NCI-H1436 (cell line): ENCODE data around the gene EEF2.

Source experiments
- DNase-seq: peaks from one replicate; lab custom pipeline; 2025; lab: John Stamatoyannopoulos, UW

EEF2 gene

DNA sequence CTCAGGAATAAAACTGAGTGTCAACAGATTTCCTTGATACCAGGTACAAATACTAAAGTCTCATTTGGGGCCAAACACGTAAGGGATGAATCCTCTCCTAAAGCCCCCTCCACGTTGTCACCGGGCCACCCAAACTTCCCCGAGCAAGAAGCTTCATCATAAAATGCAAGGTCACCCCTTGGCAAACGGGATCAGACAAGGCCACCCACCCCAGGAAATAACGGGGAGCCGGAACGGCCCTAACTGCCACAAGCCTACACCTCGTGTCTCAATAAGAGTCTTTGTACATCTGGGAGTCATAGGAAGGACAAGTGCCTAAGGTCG is 717 bp downstream of the EEF2 start:
- DNase-seq: no peak

DNA sequence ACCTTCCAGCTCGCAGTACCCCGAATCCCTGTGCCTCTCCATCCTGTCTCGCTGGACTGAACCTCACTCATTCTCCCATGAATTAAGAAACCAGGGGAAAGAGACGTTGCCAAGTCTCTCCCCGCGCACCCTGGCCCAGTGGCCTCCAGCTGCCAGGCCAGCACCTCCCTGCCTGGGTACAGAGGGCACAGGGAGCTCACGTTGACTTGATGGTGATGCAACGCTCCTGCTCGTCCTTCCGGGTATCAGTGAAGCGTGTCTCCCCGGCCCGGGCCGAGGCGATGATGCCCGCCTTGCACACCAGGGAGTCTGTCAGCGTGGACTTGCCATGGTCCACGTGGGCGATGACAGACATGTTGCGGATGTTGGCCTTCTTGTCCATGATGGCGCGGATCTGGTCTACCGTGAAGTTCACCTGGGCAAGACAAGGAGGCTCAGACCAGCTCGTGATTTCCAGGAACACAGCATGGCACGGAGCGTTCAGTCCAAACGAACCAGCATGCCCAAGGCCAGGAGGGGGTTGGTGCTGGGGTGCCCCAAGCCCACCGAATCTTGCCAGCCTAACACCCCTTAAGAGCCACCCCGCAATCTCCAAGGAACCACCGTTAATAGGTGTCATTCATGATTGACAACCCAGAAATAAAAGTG is 1.2 kb downstream of the EEF2 start:
- DNase-seq: no peak

DNA sequence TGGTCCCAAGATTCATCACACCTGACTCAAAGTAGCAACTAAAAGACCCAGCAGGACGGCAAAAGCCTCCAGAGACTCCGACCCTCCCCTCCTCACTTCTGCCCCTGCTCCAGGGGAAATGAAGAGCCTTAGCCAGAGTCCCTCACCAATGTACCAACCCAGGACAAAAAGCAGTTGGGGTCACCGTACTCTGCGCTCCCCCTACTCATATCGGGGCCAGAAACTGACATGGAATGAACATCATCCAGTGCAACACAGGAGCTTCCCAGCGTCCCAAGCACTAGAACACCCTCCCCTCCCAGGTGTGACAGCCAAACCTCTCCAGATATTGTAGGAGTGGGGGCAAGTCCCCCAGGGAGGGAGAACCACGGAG is 1.7 kb downstream of the EEF2 start:
- no peak for DNase-seq

DNA sequence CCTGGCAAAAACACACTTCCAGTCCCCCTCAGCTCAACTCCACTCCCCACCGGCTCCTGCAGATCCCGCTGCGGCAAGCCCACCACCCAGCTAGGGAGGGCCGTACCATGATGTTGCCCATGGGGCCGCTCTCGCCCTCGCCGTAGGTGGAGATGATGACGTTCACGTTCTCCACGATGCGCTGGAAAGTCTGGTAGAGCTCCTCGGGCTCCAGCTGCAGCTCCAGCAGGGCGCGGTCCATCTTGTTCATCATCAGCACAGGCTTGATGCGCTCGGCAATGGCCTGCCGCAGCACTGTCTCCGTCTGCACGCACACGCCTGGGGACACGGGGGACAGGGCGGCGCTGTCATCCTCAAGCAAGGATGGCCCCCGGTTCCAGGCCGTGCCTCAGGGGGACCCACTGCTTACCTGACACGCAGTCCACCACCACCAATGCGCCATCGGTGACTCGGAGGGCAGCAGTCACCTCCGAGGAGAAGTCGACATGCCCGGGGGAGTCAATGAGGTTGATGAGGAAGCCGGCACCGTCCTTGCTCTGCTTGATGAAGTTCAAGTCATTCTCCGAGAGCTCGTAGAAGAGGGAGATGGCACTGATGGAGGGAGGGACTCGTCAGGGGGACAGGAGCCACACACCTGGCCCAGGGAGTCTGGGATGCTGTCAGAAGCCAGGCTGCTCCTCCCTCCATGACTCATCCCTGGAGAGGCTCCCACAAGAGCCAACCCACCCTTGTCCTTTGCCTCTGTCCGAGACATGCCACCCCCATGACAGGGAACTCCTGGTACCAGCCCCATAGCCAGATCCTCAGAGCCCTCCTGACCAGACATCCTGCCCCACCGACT is 2.3 kb downstream of the EEF2 start:
- DNase-seq: no peak

DNA sequence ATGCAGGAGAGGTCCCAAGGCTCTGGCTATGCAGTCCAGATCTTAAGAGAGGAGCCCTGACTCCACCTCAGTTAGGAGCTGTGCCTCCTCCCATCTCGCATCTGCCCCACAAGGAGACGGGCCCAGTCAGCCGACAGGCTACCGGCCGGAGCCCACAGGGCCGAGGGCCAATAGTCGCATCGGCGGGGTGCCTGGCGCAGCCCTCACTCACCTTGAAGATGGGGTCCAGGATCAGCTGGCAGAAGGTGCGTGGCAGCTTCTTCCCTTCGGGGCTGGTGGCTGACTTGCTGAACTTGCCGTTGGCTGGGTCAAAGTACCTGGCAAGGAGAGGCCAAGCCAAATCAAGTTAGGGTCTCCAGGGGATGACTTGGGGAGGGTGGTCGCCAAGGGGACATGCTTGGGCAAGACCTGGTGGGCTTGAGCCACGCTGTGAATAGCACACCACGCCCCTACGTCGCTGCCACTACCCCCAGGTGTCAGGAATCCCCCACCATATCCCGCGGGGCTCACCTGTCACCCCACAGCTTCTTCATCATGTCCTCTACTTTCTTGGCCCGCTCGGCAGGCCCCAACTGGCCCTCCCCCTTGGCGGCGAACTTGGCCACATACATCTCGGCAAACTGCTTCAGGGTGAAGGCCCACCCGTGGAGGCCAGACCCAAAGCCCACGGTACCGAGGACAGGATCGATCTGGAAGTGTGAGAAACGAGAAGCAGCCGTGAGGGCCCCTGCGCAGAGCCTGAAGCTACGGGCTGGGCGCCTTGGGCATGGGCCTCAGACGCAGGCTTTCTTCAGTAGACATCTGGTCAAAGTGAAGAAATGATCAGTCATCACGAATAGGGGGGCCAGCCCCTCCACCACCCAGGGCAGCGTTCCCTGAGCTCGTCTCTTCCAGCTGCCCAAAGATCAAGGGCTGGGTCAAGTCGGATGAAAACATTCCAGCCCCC is 3.3 kb downstream of the EEF2 start:
- no peak for DNase-seq

DNA sequence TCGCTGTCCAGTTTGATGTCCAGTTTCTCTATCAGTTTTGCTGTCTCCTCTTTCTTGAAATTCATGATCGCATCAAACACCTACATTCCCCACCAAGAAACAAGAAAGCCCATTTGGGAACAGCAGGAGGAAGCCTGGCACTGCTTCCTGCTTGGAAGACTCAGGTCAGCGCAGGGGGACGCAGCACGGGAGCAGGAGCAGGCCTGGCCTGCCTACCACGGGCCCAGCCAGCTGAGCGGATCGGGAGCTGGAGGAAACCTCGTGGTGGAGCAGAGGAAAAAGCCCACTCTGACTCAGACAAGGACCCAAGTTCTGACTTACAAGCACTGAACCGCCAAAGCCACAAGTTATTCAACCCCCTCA is 3.9 kb downstream of the EEF2 start:
- no peak for DNase-seq

DNA sequence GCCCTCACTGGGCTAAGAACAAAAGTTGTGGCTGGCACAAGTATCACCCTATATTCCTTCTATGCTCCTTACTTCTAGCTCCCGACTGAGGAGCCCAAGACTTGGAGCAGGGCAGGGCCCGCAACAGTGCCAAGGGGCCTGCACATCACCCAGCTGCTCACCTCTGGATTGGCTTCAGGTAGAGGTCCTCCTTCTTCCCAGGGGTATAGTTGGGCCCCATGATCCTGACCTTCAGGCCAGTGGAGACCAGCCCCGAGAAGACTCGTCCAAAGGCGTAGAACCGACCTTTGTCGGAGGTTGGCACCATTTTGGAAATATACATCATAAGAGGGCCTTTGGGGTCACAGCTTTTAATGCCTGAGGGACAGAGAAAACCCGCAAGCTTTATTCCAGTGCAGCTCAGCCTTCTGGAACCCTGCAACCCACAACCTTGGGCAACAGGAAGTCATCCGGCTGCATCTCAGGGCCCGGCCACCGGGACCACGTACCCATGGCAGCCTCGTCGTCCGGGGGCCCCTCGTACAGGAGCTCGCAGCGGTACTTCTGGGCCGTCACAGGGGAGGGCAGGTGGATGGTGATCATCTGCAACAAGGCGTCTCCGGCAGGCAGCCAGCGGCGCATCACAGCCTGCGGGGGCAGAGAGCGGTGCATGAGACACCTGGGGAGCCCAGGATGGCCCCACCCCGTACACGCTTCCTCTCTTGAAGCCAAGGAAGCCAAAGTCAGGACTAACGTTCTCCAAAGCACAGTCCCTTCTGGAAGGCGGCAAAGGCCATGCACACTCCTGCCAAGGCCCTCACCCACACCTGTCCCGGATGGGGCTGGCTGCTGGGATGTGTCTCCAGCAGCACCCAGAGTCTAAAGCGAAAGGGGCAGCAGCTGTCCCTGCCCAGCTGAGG is 4.7 kb downstream of the EEF2 start:
- no peak for DNase-seq

DNA sequence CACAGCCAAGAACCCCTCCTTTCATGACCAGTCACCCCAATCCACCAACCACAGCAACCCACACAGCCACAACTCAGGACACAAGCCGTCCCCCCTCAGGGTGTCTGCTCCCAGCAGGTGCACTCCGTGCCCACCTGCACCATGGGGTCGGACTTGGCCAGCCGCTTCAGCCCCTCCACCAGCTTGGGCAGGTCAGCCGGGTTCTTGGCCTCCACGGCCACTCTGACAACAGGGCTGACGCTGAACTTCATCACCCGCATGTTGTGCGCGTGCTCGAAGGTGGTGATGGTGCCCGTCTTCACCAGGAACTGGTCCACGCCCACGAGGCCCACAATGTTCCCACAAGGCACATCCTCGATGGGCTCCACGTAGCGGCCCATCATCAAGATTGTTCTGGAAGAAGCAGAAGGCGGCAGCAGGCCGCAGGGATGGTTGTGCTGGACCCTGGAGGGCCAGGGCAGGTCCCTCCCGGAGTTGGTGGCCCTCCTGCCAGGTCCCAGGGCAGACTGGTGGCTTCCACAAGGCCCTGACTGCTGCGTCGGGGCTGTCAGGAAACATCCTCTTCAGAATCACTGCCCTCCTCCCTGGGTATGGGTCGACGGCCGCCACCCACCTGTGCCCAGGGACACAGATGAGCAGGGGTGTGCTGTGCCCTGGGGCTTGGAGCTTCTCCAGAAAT is 5.5 kb downstream of the EEF2 start:
- no peak for DNase-seq

DNA sequence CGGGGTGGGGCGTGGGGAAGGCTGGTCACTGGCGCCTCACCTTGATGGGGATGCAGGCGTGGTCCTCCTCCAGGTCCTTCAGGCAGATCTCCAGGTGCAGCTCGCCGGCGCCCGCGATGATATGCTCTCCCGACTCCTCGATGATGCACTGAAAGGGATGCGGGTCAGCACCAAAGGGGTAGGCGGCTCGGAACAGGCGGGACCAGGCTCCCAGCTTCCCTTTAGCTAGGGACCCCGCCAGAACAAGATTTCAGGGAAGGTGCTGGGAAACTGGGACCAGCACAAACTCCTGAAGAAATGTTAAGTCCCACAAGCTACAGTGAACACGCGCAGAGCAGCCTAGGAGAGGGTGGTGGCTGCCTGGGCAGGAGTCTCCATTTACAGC is 6.0 kb downstream of the EEF2 start:
- DNase-seq: no peak

DNA sequence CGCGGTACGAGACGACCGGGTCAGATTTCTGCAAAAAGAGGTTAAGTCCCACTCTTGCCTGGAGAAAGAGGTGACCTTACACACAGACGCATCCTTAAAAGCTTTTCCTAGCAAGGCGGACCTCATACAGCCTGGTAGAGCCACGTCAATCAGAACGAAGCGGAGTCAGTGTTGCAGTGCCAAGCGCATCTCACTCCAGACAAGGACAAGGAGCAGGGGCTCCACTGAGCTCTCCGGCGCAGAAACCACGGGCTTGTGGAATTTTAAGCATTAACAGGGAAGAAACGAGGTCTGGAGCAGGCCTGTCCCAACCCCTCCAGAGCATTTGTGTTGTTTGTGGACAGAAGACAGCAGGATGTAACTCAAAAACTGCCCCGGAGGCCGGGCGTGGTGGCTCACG is 7.1 kb downstream of the EEF2 start:
- DNase-seq: no peak

DNA sequence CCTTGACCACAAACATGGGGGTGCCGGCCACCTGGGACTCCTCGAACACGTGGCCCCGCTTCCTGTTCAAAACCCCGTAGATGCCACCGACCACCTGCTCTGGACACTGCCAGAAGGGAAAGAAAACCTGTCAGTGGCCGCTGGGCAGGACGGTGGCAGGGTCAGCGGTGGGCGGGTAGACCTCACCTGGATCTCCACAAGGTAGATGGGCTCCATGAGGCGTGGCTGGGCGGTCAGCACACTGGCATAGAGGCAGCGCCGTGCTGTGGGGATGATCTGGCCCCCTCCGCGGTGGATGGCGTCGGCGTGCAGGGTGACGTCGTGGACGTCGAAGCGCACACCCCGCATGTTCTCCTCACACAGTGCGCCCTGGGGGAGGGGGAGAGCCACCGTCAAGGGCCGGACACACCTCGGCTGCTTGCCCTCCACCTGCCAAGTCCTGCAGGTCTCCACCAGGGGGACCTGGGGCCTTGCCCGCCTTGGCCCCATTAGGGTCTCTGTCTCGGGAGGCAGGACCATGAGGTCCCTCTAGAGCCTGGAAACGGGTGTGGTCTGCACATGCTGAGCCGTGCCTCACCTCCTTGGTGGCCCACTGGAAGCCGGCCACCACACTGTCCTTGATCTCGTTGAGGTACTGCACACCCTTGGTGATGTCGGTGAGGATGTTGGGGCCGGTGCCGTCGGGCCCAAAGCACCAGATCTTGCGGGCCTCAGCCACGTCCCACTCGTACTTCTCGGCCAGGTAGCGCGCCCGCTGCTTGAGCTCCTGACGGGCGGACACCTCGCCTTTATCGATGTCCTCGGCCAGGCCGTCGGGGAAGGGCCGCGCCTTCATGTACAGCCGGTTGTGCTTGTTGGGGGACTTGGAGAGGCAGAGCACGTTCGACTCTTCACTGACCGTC is 7.8 kb downstream of the EEF2 start:
- DNase-seq: no peak

DNA sequence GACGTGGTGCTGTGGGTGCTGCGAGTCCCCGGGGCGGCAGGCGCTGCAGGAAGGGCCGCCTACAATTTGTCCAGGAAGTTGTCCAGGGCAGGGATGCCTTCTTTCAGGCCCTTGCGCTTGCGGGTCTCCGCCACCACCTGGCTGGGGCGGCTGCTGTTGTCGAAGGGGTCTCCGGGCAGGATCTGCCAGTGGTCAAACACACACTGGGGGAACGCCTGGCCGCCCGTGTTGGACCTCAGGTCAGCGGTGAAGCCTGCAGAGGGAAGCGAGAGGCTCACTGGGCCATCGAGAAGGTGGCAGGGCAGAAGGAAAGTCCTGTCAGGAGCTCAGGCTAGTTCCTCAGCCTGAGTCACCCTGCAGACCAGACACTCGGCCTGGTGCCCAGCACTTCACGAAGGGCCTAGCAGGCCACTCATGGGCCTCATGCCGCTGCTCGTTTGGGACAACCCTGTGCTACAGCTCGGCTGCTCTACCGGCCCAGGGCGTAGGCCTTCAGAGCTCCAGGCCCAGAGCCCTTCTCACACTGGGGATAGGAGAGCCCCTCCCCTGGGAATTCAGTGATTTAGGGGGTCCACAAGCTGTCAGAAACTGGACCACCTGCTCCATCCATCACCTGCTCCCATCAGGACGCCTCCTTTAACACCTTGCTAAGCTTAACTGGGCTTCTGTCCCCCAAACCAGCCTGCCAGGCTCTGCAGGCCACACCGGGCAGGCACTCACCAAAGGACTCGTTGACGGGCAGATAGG is 8.6 kb downstream of the EEF2 start:
- DNase-seq: no peak

DNA sequence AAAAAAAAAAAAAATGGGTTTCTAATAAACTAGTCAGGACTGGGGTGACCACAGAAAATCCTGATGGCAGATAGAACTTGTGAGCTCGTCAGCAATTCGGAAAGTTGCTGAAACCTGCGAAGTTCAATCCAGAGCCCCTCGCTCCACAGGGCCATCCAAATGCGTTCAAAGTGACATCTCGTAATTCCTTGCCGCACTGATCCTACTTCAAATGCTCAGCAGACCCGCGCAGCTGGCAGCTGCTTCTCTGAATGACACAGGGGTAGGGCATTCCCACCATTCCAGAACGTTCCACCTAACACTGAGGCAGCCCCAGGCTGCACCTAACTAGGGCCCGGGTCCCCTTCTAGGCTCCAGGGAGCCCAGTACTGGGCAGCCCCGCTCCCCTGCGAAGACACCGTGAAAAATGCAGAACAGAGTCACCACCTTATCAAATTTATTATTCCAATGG is 9.6 kb downstream of the EEF2 start:
- DNase-seq: no peak

DNA sequence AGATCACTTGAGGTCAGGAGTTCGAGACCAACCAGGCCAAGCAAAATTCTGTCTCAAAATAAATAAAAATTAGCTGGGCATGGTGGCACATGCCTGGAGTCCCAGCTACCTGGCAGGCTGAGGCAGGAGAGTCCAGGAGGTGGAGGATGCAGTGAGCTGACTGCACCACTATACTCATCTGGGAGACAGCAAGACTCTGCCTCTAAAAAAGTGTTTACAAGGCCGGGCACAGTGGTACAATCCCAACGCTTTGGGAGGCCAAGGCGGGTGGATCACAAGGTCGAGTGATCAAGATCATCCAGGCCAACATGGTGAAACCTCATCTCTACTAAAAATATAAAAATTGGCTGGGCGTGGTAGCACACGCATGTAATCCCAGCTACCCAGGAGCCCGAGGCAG is 10.1 kb downstream of the EEF2 start:
- DNase-seq: no peak

DNA sequence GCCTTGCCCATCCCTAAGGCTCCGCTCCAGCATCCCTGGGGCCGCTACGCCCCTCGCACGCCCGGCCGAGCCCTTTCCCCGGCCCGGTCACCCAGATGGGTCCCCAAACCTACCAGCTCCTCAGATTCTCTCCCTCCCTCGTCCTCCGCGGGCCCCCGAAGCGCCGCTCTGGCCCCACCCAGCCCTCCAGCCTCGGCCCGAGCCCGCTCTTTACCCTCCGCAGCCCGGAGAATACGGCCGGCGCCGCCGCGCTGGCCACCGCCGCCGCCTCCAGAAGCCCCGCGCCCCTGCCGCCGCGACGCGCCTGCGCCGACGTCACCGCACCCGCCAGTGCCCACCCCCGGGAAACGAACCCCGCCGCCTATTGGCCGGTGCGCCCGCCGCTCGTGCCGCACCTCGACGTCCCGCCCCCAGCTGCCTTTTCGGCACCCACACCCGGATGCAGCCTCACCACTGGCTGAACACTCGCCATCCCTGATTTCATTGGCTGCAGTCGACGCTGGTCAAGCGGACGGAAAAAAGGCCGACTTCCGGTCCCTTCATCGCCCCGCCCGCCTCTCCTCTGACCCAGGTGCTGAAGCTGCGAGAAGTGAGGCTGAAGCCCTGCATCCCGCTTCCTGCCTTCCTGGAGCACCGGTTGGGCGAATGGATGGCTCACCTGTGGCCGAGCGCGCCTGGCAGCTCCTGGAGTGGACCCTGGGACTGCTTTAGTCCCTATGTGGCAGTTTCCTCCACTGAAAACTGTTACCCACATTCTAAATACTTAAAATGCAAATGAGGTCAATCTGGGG is 14.3 kb downstream of the EEF2 start, which contains the start of gene DAPK3:
Gene DAPK3 (minus strand): TSS at position 292 of the 791 bp plus-strand sequence. CDS start 1,364 bp downstream, outside the sequence.
- peak; percentile 96 for DNase-seq

DNA sequence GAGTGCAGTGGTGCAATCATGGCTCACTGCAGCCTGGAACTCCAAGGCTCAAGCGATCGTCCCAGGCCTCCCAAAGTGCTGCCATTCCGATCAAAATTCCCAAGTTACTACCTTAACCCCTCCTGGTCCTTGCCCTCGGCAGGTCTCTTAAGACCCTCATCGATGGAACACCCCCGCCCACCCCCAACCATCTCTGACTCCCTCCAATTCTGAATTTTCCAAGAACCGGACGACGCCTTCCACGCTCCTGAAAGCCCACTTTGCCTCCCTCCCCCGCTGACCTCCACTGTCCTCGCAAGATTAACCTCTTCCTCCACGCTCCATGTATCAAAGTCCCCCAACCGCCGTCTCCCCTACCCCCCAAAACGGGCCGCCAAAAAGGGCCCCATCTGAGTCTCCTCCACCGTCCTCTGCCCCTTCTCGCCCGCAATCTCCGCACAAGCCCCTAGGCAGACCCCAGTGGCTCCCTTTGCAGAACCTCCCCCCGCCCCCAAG is 14.9 kb downstream of the EEF2 start:
- DNase-seq: no peak

DNA sequence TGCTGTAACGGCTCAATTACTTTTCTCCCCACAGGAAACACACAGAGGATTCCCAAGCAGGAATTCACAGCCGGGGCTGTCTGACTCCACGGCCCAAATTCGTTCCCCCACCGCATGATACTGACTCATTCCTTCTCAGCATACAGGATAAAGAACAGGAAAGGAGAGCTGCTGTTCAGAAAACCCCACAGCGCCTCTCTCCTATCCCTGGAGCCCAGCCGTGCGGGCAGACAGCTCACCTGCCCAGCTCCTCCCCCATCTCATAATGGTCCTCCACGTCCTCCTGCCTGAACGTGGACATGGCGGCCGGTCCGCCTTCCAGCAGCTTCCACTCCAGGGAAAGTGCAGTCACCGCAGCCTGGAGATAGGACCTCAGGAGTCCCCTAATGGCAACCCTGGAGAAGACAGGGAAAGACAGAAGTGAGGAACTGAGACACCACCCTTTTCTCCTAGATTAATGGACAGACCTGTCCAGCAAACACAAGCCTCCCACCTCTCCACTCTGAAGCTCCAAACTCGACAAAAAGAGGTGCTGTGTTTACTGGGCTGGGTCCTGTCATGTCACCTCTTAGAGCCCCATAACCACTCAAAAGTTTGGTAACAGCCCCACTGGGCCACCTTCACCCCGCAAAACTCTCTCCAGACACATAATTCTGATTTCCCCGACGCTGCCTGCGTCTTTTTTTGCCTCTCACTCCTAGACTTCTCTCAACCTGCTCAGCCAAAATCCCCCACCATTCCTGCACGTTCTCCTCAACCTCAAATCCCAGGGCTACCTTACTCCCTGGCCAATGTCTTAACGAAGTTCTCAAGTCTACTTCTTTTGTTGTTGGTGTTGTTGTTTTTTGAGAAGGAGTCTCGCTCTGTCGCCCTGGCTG is 15.6 kb downstream of the EEF2 start:
- no peak for DNase-seq
